DMS114 treated with DMSO at 0.1 percent for 48 hours (cell line): ENCODE data around the gene TEAD1.

Source experiments
- DNase-seq: peaks from one replicate; lab custom pipeline; 2025; ENCODE audit not compliant: unreplicated experiment; lab: John Stamatoyannopoulos, UW

The TEAD1 gene

GRCh38 chr11:12685229-12685628, 11.0 kb downstream of the TEAD1 start:
- DNase-seq: no peak

GRCh38 chr11:12686246-12687060, 12.2 kb downstream of the TEAD1 start:
- no peak for DNase-seq

GRCh38 chr11:12687216-12687623, 13.0 kb downstream of the TEAD1 start:
- DNase-seq: no peak

- no peak for DNase-seq
Observed at GRCh38 chr11:12687740-12688139, 13.5 kb downstream of the TEAD1 start.

GRCh38 chr11:12689029-12689755, 15.0 kb downstream of the TEAD1 start:
- no peak for DNase-seq

GRCh38 chr11:12690663-12691062, 16.4 kb downstream of the TEAD1 start:
- DNase-seq: no peak

- DNase-seq: no peak
Observed at GRCh38 chr11:12691473-12691872, 17.3 kb downstream of the TEAD1 start.

- no peak for DNase-seq
Observed at GRCh38 chr11:12692229-12693075, 18.2 kb downstream of the TEAD1 start.

- no peak for DNase-seq
Observed at GRCh38 chr11:12693094-12693478, 18.9 kb downstream of the TEAD1 start.

- no peak for DNase-seq
Observed at GRCh38 chr11:12693479-12694182, 19.4 kb downstream of the TEAD1 start.

- DNase-seq: no peak
Observed at GRCh38 chr11:12694183-12694531, 19.9 kb downstream of the TEAD1 start.

- DNase-seq: no peak
Observed at GRCh38 chr11:12695221-12695794, 21.1 kb downstream of the TEAD1 start.

- no peak for DNase-seq
Observed at GRCh38 chr11:12695873-12696272, 21.7 kb downstream of the TEAD1 start.

GRCh38 chr11:12696911-12697581, 22.8 kb downstream of the TEAD1 start:
- no peak for DNase-seq

GRCh38 chr11:12698048-12698447, 23.8 kb downstream of the TEAD1 start:
- DNase-seq: no peak

GRCh38 chr11:12701811-12702592, 27.8 kb downstream of the TEAD1 start:
- no peak for DNase-seq

GRCh38 chr11:12702999-12703453, 28.8 kb downstream of the TEAD1 start:
- no peak for DNase-seq

- no peak for DNase-seq
Observed at GRCh38 chr11:12704049-12704448, 29.8 kb downstream of the TEAD1 start.

GRCh38 chr11:12705874-12706273, 31.7 kb downstream of the TEAD1 start:
- DNase-seq: no peak
